HFFc6 (cell line): ENCODE results near the gene OMA1. TPM values are rescaled to one million over a fixed set of nuclear protein-coding genes. Genes with fewer than 3 reads are reported as not detected.

Experiments
- DNase-seq: peaks from one replicate; pipeline ENCODE4 v3.0.0-alpha.2; 2018
- H3K27ac Mint-ChIP-seq: 2 replicates; pipeline ENCODE4 v1.8.0; 2020; ENCODE audit warnings: mild to moderate bottlenecking, mixed read lengths
- H3K27me3 Mint-ChIP-seq: 2 replicates; pipeline ENCODE4 v1.8.0; 2021; ENCODE audit warnings: mild to moderate bottlenecking, moderate library complexity, mixed read lengths; ENCODE audit not compliant: insufficient read depth
- H3K36me3 Mint-ChIP-seq: 2 replicates; pipeline ENCODE4 v1.8.0; 2021; ENCODE audit warnings: low read depth, mixed read lengths
- H3K4me1 Mint-ChIP-seq: 2 replicates; pipeline ENCODE4 v1.8.0; 2020; ENCODE audit warnings: low read depth, mixed read lengths
- H3K4me3 Mint-ChIP-seq: 2 replicates; pipeline ENCODE4 v1.8.0; 2020; ENCODE audit warnings: mild to moderate bottlenecking, moderate library complexity, mixed read lengths
- H3K9me3 Mint-ChIP-seq: 2 replicates; pipeline ENCODE4 v1.8.0; 2020; ENCODE audit warnings: mild to moderate bottlenecking, mixed read lengths
- CTCF ChIP-seq: fragments of 200-600 bp; sonication (generic); IDR thresholded peaks from 2 replicates; pipeline ENCODE4 v1.5.0; 2021; ENCODE audit warnings: antibody characterized with exemption, mild to moderate bottlenecking
- total RNA-seq, 6 experiments: library from RNA; stranded (reverse); fragmentation: NEBNext Ultra II Directional; extraction: Animal tissue kit (Norgen Biotek cat#: 25700); gene quantifications; 2 replicates in 1 of 6; 3 replicates in 5 of 6; pipeline ENCODE4 v1.2.3, GENCODE V29; 2021

The OMA1 gene
- total RNA-seq, 6 experiments from 2014 or later: 10.5 to 14.8 (median 13.1) TPM

- H3K36me3 Mint-ChIP-seq: peaks cover 4% of the 10 kb centered on the region; the same call in 1 of the 2 replicates
- peaks cover 23% of the 10 kb centered on the region for H3K4me1 Mint-ChIP-seq
- no peak overlapping the region for H3K4me3 Mint-ChIP-seq
- no peak for DNase-seq
- H3K27ac Mint-ChIP-seq: no peak overlapping the region
- no peaks in the 10 kb centered on the region; the same call in 1 of the 2 replicates for H3K27me3 Mint-ChIP-seq
- no peak for TF ChIP-seq CTCF
- no peaks in the 10 kb centered on the region for H3K9me3 Mint-ChIP-seq
These were observed 106.6 kb downstream of the OMA1 start for GRCh38 chr1:58439946-58440345.

- DNase-seq: no peak
- Mint-ChIP-seq H3K27ac (no peak overlapping the region), H3K27me3 (no peaks in the 10 kb centered on the region; the same call in 1 of the 2 replicates), H3K4me1 (peaks cover 12% of the 10 kb centered on the region), H3K4me3 (no peak overlapping the region), H3K9me3 (no peaks in the 10 kb centered on the region), H3K36me3 (peaks cover 4% of the 10 kb centered on the region; the same call in 1 of the 2 replicates)
- no peak for TF ChIP-seq CTCF
These were observed 108.1 kb downstream of the OMA1 start for GRCh38 chr1:58438468-58438867.

- no peak for TF ChIP-seq CTCF
- H3K9me3 Mint-ChIP-seq: no peaks in the 10 kb centered on the region
- H3K4me1 Mint-ChIP-seq: peaks cover 12% of the 10 kb centered on the region
- DNase-seq: no peak
- H3K36me3 Mint-ChIP-seq: peaks cover 4% of the 10 kb centered on the region; the same call in 1 of the 2 replicates
- no peaks in the 10 kb centered on the region; the same call in 1 of the 2 replicates for H3K27me3 Mint-ChIP-seq
- H3K27ac Mint-ChIP-seq: no peak overlapping the region
- H3K4me3 Mint-ChIP-seq: no peak overlapping the region
These were observed 108.9 kb downstream of the OMA1 start for GRCh38 chr1:58437623-58438022.

GRCh38 chr1:58436615-58437297, 109.8 kb downstream of the OMA1 start:
- H3K4me1 Mint-ChIP-seq: peaks cover 4% of the 10 kb centered on the region
- DNase-seq: no peak
- no peak overlapping the region for H3K27ac Mint-ChIP-seq
- no peaks in the 10 kb centered on the region; the same call in 1 of the 2 replicates for H3K27me3 Mint-ChIP-seq
- no peak overlapping the region for H3K4me3 Mint-ChIP-seq
- no peak for TF ChIP-seq CTCF
- no peaks in the 10 kb centered on the region for H3K9me3 Mint-ChIP-seq
- H3K36me3 Mint-ChIP-seq: peaks cover 4% of the 10 kb centered on the region; the same call in 1 of the 2 replicates

GRCh38 chr1:58435376-58435775, 111.2 kb downstream of the OMA1 start:
- no peaks in the 10 kb centered on the region for H3K36me3 Mint-ChIP-seq
- TF ChIP-seq CTCF: no peak
- no peak overlapping the region for H3K4me3 Mint-ChIP-seq
- H3K27ac Mint-ChIP-seq: no peak overlapping the region
- H3K27me3 Mint-ChIP-seq: no peaks in the 10 kb centered on the region; the same call in 1 of the 2 replicates
- DNase-seq: no peak
- H3K9me3 Mint-ChIP-seq: no peaks in the 10 kb centered on the region
- H3K4me1 Mint-ChIP-seq: no peaks in the 10 kb centered on the region; the same call in 1 of the 2 replicates
